Gastrocnemius medialis (tissue), 4 donors: Measurements from ENCODE around the gene CHL1. TPM values are rescaled to one million over a fixed set of nuclear protein-coding genes. Genes with fewer than 3 reads are reported as not detected.

Source experiments
- ATAC-seq, 2 donors: fragments of 150-250 bp; one replicate each; pipeline ENCODE4 v1.9.1; 2016
- DNase-seq, 2 donors: peaks; one replicate each; pipeline ENCODE4 v3.0.0-alpha.2; 2019
- H3K27ac ChIP-seq, 4 donors: fragments of 200-600 bp; sonication (generic); 1 replicate in 1 of 4; 2 replicates in 3 of 4; pipeline ENCODE4 v1.5.1; 2016 to 2018; ENCODE audit warnings: mild to moderate bottlenecking in 2 of 4, moderate library complexity in 1 of 4
- H3K27me3 ChIP-seq, 3 donors: fragments of 200-600 bp; sonication (generic) in 2 of 3; 1 replicate in 1 of 3; 2 replicates in 2 of 3; pipeline versions ENCODE4 v1.5.1 to v1.6.0; 2016 to 2019; ENCODE audit warnings: mild to moderate bottlenecking in 1 of 3, moderate library complexity in 1 of 3
- H3K36me3 ChIP-seq, 2 donors: fragments of 200-600 bp; sonication (generic) in 1 of 2; one replicate each; pipeline ENCODE4 v1.5.1; 2017 to 2018
- H3K4me1 ChIP-seq, 2 donors: fragments of 200-600 bp; sonication (generic) in 1 of 2; one replicate each; pipeline ENCODE4 v1.5.1; 2016 to 2017; ENCODE audit warnings: mild to moderate bottlenecking in 2 of 2
- H3K4me3 ChIP-seq, 4 donors: fragments of 200-600 bp; sonication (generic) in 3 of 4; 1 replicate in 1 of 4; 2 replicates in 3 of 4; pipeline ENCODE4 v1.5.1; 2016 to 2019; ENCODE audit warnings: mild to moderate bottlenecking in 2 of 4
- H3K9me3 ChIP-seq, 3 donors: fragments of 200-600 bp; sonication (generic) in 2 of 3; 1 replicate in 1 of 3; 2 replicates in 2 of 3; pipeline ENCODE4 v1.5.1; 2016 to 2019
- POLR2A ChIP-seq, 2 donors: fragments of 450-650 bp; IDR thresholded peaks; one replicate each; pipeline ENCODE4 v1.6.1; 2017; ENCODE audit warnings: antibody characterized with exemption in 2 of 2, mild to moderate bottlenecking in 2 of 2, moderate library complexity in 2 of 2
- in situ Hi-C, 4 donors: fragments of 200-750 bp; cut with MboI; loops; one replicate each; pipeline versions ENCODE4 v1.15.0 to v1.8.0; 2017; ENCODE audit warnings: low sequenced_read_pairs in 4 of 4
- intact Hi-C: fragments of 100-400 bp; cut with DNase I; formaldehyde crosslinking; loops from one replicate; pipeline ENCODE4 v1.15.1; 2023; ENCODE audit warnings: low total_unique reads
- total RNA-seq, 4 donors: library from RNA; depleted of rRNA; stranded (reverse); fragments of >200 nt; gene quantifications; one replicate each; pipeline versions ENCODE4 v1.1.0 to v1.2.3, GENCODE V29; 2016
- TF ChIP-seq, protein P1 (sequence below), 5 experiments: fragments of 450-650 bp in 3 of 5; fragments of 200-600 bp in 2 of 5; sonication (generic) in 2 of 5; IDR thresholded peaks in 4 of 5; conservative IDR thresholded peaks in 1 of 5; 1 replicate in 4 of 5; 2 replicates in 1 of 5; pipeline ENCODE4 v1.5.1; 2016 to 2019; ENCODE audit warnings: antibody characterized with exemption in 5 of 5, mild to moderate bottlenecking in 3 of 5, moderate library complexity in 3 of 5

Gene CHL1
- total RNA-seq, 4 donors from 2014 or later: 0.36 to 2.9 (median 1.8) TPM

DNA sequence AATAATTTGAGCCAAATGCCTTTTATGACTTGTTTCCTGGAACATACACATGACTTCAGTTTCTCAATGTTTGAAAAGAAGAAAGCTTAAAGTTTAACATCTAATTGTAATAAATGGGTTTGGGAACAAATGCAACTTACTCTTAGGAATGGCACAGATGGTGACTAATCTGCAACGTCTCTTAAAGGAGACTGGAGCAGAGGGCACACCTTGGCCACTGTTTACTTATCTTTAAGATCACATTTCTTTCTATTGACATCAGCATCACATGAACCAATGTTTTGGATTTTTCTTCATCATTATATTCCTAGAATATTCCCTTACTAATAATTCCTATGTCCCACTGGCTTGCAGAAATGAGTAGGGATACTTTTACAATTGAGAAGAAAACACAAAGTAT is 229.5 kb downstream of the CHL1 start:
- no peak for TF ChIP-seq POLR2A (IDR thresholded peaks at IDR 0.05)
- TF ChIP-seq, protein P1, sequence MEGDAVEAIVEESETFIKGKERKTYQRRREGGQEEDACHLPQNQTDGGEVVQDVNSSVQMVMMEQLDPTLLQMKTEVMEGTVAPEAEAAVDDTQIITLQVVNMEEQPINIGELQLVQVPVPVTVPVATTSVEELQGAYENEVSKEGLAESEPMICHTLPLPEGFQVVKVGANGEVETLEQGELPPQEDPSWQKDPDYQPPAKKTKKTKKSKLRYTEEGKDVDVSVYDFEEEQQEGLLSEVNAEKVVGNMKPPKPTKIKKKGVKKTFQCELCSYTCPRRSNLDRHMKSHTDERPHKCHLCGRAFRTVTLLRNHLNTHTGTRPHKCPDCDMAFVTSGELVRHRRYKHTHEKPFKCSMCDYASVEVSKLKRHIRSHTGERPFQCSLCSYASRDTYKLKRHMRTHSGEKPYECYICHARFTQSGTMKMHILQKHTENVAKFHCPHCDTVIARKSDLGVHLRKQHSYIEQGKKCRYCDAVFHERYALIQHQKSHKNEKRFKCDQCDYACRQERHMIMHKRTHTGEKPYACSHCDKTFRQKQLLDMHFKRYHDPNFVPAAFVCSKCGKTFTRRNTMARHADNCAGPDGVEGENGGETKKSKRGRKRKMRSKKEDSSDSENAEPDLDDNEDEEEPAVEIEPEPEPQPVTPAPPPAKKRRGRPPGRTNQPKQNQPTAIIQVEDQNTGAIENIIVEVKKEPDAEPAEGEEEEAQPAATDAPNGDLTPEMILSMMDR (IDR thresholded peaks at IDR 0.05 in 4 of 5, conservative IDR thresholded peaks at IDR 0.05 in 1 of 5): no peak
- Histone ChIP-seq H3K36me3 (no peaks in the 10 kb centered on the region), H3K4me3 (no peak overlapping the region), H3K9me3 (no peaks in the 10 kb centered on the region), H3K27ac (no peak overlapping the region), H3K27me3 (no peaks in the 10 kb centered on the region), H3K4me1 (no peaks in the 10 kb centered on the region)
- in situ Hi-C loops: no loop called here
- ATAC-seq: no peak
- intact Hi-C loops: no loop called here
- no peak for DNase-seq

DNA sequence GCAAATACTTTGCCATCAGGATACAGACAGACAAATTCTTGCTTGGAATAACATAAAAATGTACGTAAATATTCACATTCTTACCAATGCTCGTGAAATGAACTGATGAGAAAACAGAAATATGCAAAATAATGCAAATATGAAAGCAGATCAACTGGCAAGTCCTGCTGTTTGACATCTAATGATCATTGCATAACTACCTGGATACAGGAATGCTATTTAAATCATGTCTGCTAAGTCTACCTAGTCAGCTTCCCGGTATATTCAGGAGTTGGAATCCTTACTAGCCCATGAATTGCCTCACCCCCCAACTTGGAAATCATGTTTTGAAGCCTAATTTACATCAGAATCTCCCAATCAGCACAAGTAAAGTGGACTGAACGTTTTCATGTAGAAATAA is 230.6 kb downstream of the CHL1 start:
- TF ChIP-seq, protein P1 (IDR thresholded peaks at IDR 0.05 in 4 of 5, conservative IDR thresholded peaks at IDR 0.05 in 1 of 5): no peak
- TF ChIP-seq POLR2A (IDR thresholded peaks at IDR 0.05): no peak
- ATAC-seq (no peak), DNase-seq (no peak)
- intact Hi-C loops: no loop called here
- Histone ChIP-seq H3K27ac (no peak overlapping the region), H3K9me3 (no peaks in the 10 kb centered on the region), H3K4me1 (no peaks in the 10 kb centered on the region), H3K4me3 (no peak overlapping the region), H3K36me3 (no peaks in the 10 kb centered on the region), H3K27me3 (no peaks in the 10 kb centered on the region)
- in situ Hi-C loops: no loop called here

DNA sequence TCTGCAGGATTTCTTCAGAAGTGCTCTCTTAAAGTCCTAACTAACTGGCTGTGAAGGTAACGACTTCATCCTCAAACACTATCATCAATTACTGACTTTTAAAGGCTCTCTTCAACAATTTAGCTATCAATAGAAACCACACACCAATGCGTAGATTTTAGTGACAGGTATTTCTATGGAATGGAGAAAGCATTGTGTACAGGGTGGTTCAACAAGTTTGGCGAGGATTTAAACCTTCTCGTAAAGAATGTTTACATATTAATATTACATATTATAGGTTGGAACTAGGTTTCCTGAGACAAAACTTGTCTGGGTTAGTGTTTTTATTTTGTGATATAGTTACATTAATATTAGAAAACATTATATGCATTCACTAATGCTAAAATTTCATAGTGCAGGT is 233.6 kb downstream of the CHL1 start:
- Histone ChIP-seq H3K36me3 (no peaks in the 10 kb centered on the region), H3K27ac (no peak overlapping the region), H3K4me1 (no peaks in the 10 kb centered on the region), H3K9me3 (no peaks in the 10 kb centered on the region), H3K4me3 (no peak overlapping the region), H3K27me3 (no peaks in the 10 kb centered on the region)
- in situ Hi-C loops: no loop called here
- no peak for ATAC-seq
- no peak for DNase-seq
- no peak for TF ChIP-seq POLR2A (IDR thresholded peaks at IDR 0.05)
- TF ChIP-seq, protein P1 (IDR thresholded peaks at IDR 0.05 in 4 of 5, conservative IDR thresholded peaks at IDR 0.05 in 1 of 5): no peak
- intact Hi-C loops: no loop called here

DNA sequence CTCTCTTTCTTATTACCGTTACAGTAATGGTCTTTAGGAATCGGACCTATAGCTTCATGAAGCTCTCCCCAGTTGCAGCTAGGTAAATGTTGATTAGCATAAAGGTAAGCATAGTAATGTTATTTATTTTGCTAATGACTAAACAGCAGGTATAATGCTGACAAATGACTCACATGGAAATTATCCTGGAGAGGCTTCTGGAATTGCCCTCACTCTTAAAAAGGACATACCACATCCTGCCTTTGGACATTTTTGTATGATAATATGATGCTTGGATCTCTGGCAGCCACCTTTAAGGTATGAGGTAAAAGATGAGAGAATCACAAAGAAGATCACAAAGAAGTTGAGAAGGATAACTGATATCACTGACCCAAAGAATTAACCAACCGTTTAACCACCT is 238.6 kb downstream of the CHL1 start:
- no peaks in the 10 kb centered on the region for H3K27me3 ChIP-seq
- no peak for TF ChIP-seq POLR2A (IDR thresholded peaks at IDR 0.05)
- TF ChIP-seq, protein P1 (IDR thresholded peaks at IDR 0.05 in 4 of 5, conservative IDR thresholded peaks at IDR 0.05 in 1 of 5): no peak
- intact Hi-C loops (no loop called here), in situ Hi-C loops (no loop called here)
- no peak overlapping the region for H3K4me3 ChIP-seq
- ATAC-seq (no peak), DNase-seq (no peak)
- no peaks in the 10 kb centered on the region for H3K4me1 ChIP-seq
- no peaks in the 10 kb centered on the region for H3K36me3 ChIP-seq
- no peak overlapping the region for H3K27ac ChIP-seq
- H3K9me3 ChIP-seq: no peaks in the 10 kb centered on the region

DNA sequence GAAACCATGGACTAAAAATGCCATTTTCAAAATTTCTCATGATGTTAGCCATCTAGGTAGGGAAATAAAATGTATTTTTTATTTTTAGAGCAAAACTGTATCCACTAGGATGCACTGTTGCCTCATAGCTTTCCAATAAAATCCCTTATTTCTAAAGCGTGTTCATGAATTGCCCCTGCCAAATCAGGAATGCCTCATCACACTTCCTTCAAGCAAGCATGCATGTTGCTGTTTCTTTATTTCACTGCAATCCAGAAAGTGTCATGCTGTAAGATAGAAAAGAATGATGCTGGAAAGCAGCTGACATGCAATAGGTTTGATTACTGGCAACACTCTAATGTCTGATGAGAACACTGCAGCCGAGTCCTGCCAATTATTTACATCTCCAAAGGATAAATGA is 239.5 kb downstream of the CHL1 start:
- Histone ChIP-seq H3K27ac (no peak overlapping the region), H3K9me3 (no peaks in the 10 kb centered on the region), H3K36me3 (no peaks in the 10 kb centered on the region), H3K4me1 (no peaks in the 10 kb centered on the region), H3K27me3 (no peaks in the 10 kb centered on the region), H3K4me3 (no peak overlapping the region)
- in situ Hi-C loops (no loop called here), intact Hi-C loops (no loop called here)
- no peak for DNase-seq
- TF ChIP-seq, protein P1 (IDR thresholded peaks at IDR 0.05 in 4 of 5, conservative IDR thresholded peaks at IDR 0.05 in 1 of 5): no peak
- no peak for TF ChIP-seq POLR2A (IDR thresholded peaks at IDR 0.05)
- ATAC-seq: no peak
